GM12878 (cell line): ENCODE results near the gene HAND1.
A peak's percentile ranks its signal among the peaks of the same experiment; 100 is the strongest.

Experiments used
- RAD21 ChIP-seq: IDR thresholded peaks from 2 replicates; pipeline ENCODE4 v1.6.1; 2011; ENCODE audit warnings: mild to moderate bottlenecking, low read depth, low read length, moderate library complexity; ENCODE audit not compliant: insufficient read depth
- TBL1XR1 ChIP-seq: IDR thresholded peaks from 2 replicates; pipeline ENCODE4 v1.6.1; 2012; ENCODE audit warnings: low read depth, low read length, improper control_type of control experiment
- ZBED1 ChIP-seq: IDR thresholded peaks from 2 replicates; pipeline ENCODE4 v1.6.1; 2016; ENCODE audit warnings: borderline replicate concordance
- TF ChIP-seq, protein P1 (sequence below): IDR thresholded peaks from 2 replicates; pipeline ENCODE4 v1.6.1; 2011; ENCODE audit warnings: low read depth, low read length, improper control_type of control experiment, borderline replicate concordance
- TF ChIP-seq, protein P2 (sequence below), 3 experiments: IDR thresholded peaks in 2 of 3; conservative IDR thresholded peaks in 1 of 3; 2 replicates each; pipeline ENCODE4 v1.5.1; 2011; ENCODE audit warnings: low read depth in 3 of 3, low read length in 3 of 3, mild to moderate bottlenecking in 3 of 3, control low read depth in 2 of 3, moderate library complexity in 2 of 3, inconsistent platforms in 1 of 3, mixed read lengths in 1 of 3; ENCODE audit not compliant: control insufficient read depth in 2 of 3, insufficient read depth in 1 of 3; ENCODE audit errors: extremely low read depth in 1 of 3

DNA sequence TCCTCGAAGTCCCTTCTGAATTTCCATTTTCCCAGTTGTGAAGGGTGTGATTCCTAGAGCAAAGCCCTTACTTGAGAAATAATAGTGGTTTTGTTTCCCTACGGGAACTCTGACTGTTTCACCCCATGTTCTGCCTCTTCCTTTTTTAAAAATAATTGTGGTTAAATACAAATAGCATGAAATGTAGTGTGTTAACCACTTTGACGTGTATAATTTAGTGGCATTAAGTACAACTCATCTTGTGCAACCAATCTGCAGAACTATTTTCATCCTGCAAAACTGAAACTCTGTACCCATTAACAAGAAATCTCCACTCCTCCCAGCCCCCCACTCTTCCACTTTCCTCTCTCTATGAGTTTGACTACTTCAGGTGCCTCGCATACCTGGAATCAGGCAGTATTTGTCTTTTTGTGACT, 35.6 kb upstream of the HAND1 start:
- TF ChIP-seq, protein P1, sequence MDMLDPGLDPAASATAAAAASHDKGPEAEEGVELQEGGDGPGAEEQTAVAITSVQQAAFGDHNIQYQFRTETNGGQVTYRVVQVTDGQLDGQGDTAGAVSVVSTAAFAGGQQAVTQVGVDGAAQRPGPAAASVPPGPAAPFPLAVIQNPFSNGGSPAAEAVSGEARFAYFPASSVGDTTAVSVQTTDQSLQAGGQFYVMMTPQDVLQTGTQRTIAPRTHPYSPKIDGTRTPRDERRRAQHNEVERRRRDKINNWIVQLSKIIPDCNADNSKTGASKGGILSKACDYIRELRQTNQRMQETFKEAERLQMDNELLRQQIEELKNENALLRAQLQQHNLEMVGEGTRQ, result no peak
- TF ChIP-seq RAD21 (no peak), ZBED1 (no peak), TBL1XR1 (0 out of 2 replicates have a peak, but pooled peaks have one; percentile 44)
- TF ChIP-seq, protein P2, sequence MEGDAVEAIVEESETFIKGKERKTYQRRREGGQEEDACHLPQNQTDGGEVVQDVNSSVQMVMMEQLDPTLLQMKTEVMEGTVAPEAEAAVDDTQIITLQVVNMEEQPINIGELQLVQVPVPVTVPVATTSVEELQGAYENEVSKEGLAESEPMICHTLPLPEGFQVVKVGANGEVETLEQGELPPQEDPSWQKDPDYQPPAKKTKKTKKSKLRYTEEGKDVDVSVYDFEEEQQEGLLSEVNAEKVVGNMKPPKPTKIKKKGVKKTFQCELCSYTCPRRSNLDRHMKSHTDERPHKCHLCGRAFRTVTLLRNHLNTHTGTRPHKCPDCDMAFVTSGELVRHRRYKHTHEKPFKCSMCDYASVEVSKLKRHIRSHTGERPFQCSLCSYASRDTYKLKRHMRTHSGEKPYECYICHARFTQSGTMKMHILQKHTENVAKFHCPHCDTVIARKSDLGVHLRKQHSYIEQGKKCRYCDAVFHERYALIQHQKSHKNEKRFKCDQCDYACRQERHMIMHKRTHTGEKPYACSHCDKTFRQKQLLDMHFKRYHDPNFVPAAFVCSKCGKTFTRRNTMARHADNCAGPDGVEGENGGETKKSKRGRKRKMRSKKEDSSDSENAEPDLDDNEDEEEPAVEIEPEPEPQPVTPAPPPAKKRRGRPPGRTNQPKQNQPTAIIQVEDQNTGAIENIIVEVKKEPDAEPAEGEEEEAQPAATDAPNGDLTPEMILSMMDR (IDR thresholded peaks at IDR 0.05 in 2 of 3, conservative IDR thresholded peaks at IDR 0.05 in 1 of 3; ENCODE audit: control insufficient read depth in 2 of 3, extremely low read depth in 1 of 3, insufficient read depth in 1 of 3, low read depth in 3 of 3, low read length in 3 of 3), result no peak
